OCI-LY3 (cell line): ENCODE data around the gene RTL10.
A peak's percentile ranks its signal among the peaks of the same experiment; 100 is the strongest.

ENCODE experiments used
- H2AFZ ChIP-seq: fragments of 200-600, 300-600 bp; shearing (Covaris generic); 2 replicates; pipeline ENCODE4 v1.6.0; 2014; ENCODE audit warnings: antibody characterized with exemption, low read depth, low read length
- H3K27ac ChIP-seq: fragments of 200-600, 300-600 bp; sonication (generic); 2 replicates; pipeline ENCODE4 v1.5.1; 2014; ENCODE audit warnings: mild to moderate bottlenecking, low read length, moderate library complexity, mixed read lengths
- H3K27me3 ChIP-seq: fragments of 200-600, 300-600 bp; sonication (generic); 2 replicates; pipeline ENCODE4 v1.6.1; 2014; ENCODE audit warnings: low read depth, low read length, mixed read lengths
- H3K36me3 ChIP-seq: fragments of 200-600, 300-600 bp; sonication (generic); replicated peaks from 2 replicates; pipeline ENCODE3; 2014; ENCODE audit warnings: low read depth, low read length, mixed read lengths
- H3K4me1 ChIP-seq: fragments of 300-600, 200-600 bp; sonication (generic); 2 replicates; pipeline ENCODE4 v1.6.1; 2014; ENCODE audit warnings: low read length, mixed read lengths
- H3K4me2 ChIP-seq: fragments of 200-600, 300-600 bp; sonication (generic); 2 replicates; pipeline ENCODE4 v1.6.1; 2014; ENCODE audit warnings: low read length, mixed read lengths
- H3K4me3 ChIP-seq: fragments of 300-600, 200-600 bp; sonication (generic); 2 replicates; pipeline ENCODE4 v1.5.1; 2014; ENCODE audit warnings: antibody characterized with exemption, mild to moderate bottlenecking, low read length, moderate library complexity
- H3K79me2 ChIP-seq: fragments of 300-600, 200-600 bp; shearing (Covaris generic); 2 replicates; pipeline ENCODE4 v1.6.1; 2014; ENCODE audit warnings: mild to moderate bottlenecking, low read length, mixed read lengths
- H3K9ac ChIP-seq: fragments of 300-600, 200-600 bp; shearing (Covaris generic); 2 replicates; pipeline ENCODE4 v1.6.0; 2014; ENCODE audit warnings: mild to moderate bottlenecking, low read length, moderate library complexity
- H3K9me3 ChIP-seq: fragments of 200-600, 300-600 bp; shearing (Covaris generic); 2 replicates; pipeline ENCODE4 v1.6.1; 2014; ENCODE audit warnings: low read length, mixed read lengths; ENCODE audit not compliant: insufficient read depth
- H4K20me1 ChIP-seq: fragments of 200-600, 300-600 bp; sonication (generic); 2 replicates; pipeline ENCODE4 v1.6.1; 2016; ENCODE audit warnings: low read length, mixed read lengths; ENCODE audit not compliant: insufficient read depth
- EZH2phosphoT487 ChIP-seq: fragments of 200-600 bp; shearing (Covaris generic); IDR thresholded peaks from 2 replicates; pipeline ENCODE4 v1.6.1; 2018; ENCODE audit warnings: antibody characterized with exemption, mixed run types, low read depth
- TF ChIP-seq, protein P1 (sequence below): fragments of 200-600, 300-600 bp; sonication (generic); IDR thresholded peaks from 2 replicates; pipeline ENCODE4 v1.5.1; 2014; ENCODE audit warnings: antibody characterized with exemption, low read length, low read depth

The RTL10 gene

DNA sequence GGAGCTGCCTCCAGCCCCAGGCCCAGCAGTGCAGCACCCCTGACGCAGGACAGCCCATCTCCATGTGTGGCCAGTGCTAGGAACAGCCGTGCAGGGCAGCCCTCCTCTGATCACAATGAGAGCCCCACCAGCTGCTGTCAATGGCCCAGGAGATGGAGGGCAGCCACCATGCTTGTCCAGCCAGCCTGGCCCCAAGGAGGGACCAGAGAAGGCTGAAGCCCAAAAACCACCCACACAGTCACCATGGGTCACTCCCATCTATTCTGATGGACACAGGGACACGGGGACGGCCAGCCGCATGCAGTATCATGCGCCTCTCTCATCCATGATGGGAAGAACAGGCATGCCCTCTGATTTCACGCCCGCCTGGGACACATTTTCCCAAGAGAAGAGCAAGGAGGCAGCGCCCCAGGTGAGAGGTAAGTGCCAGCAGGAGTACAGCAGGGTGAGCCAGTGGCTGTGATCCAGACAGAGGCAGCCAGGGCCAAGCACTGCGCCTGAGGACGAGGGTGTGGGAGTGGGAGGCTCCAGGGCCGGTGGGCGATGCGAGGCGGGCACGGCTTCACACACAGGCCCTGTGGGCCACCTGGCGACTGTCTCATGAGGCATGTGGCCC lies 33.6 kb upstream of the RTL10 start:
- Histone ChIP-seq H3K36me3 (no peaks in the 10 kb centered on the region), H3K27me3 (no peaks in the 10 kb centered on the region), H3K4me1 (peaks cover 13% of the 10 kb centered on the region), H3K4me3 (no peak overlapping the region), H3K9ac (no peak overlapping the region), H3K4me2 (no peak overlapping the region), H2AFZ (no peak overlapping the region), H3K79me2 (no peaks in the 10 kb centered on the region), H3K9me3 (peaks cover 6% of the 10 kb centered on the region; the same call in 1 of the 2 replicates), H3K27ac (no peak overlapping the region), H4K20me1 (no peaks in the 10 kb centered on the region)
- TF ChIP-seq EZH2phosphoT487: no peak
- TF ChIP-seq, protein P1, sequence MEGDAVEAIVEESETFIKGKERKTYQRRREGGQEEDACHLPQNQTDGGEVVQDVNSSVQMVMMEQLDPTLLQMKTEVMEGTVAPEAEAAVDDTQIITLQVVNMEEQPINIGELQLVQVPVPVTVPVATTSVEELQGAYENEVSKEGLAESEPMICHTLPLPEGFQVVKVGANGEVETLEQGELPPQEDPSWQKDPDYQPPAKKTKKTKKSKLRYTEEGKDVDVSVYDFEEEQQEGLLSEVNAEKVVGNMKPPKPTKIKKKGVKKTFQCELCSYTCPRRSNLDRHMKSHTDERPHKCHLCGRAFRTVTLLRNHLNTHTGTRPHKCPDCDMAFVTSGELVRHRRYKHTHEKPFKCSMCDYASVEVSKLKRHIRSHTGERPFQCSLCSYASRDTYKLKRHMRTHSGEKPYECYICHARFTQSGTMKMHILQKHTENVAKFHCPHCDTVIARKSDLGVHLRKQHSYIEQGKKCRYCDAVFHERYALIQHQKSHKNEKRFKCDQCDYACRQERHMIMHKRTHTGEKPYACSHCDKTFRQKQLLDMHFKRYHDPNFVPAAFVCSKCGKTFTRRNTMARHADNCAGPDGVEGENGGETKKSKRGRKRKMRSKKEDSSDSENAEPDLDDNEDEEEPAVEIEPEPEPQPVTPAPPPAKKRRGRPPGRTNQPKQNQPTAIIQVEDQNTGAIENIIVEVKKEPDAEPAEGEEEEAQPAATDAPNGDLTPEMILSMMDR: no peak

DNA sequence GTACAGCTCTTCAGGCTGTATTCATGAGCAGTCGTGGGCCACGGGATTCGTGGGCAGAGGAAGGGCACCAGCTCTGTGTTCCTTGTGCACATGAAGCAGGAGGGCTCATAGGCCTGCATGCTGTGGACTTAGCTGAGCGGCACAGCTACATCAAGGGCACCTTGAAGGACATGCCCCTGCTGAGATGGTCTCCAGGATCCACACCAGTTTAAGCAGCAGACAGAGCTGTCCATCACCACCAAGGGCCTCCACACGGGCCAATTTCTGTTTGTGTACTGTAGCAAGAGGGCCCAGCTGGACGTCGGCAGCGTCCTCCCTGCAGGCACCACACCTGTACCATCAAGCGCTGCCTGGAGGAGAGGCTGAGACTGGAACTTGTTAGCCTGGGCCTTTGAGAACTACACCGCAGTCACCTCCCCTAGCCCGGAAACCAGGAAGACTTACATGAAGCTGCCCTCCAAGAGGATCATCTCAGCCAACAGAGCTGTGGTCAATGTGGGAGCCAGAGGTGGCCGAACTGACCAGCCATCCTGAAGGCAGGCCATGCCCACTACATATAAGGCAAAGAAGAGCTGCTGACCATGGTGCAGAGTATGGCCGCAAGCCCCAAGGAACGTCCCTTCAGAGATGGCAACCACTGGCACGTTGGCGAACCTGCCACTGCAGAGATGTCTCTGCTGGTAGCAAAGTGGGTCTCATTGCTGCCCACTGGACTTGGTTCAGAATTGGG lies 32.7 kb upstream of the RTL10 start:
- no peak overlapping the region for H3K4me3 ChIP-seq
- H3K9ac ChIP-seq: no peak overlapping the region; the same call in 1 of the 2 replicates
- no peaks in the 10 kb centered on the region for H4K20me1 ChIP-seq
- H2AFZ ChIP-seq: peak overlapping the region; percentile 38; the same call in 1 of the 2 replicates
- no peaks in the 10 kb centered on the region for H3K27me3 ChIP-seq
- H3K9me3 ChIP-seq: peaks cover 4% of the 10 kb centered on the region; the same call in 1 of the 2 replicates
- peak overlapping the region; percentile 49 for H3K4me2 ChIP-seq
- H3K27ac ChIP-seq: peak overlapping the region; percentile 60
- H3K36me3 ChIP-seq: no peaks in the 10 kb centered on the region
- TF ChIP-seq, protein P1: no peak
- no peak for TF ChIP-seq EZH2phosphoT487
- H3K79me2 ChIP-seq: no peaks in the 10 kb centered on the region
- peaks cover 13% of the 10 kb centered on the region for H3K4me1 ChIP-seq

DNA sequence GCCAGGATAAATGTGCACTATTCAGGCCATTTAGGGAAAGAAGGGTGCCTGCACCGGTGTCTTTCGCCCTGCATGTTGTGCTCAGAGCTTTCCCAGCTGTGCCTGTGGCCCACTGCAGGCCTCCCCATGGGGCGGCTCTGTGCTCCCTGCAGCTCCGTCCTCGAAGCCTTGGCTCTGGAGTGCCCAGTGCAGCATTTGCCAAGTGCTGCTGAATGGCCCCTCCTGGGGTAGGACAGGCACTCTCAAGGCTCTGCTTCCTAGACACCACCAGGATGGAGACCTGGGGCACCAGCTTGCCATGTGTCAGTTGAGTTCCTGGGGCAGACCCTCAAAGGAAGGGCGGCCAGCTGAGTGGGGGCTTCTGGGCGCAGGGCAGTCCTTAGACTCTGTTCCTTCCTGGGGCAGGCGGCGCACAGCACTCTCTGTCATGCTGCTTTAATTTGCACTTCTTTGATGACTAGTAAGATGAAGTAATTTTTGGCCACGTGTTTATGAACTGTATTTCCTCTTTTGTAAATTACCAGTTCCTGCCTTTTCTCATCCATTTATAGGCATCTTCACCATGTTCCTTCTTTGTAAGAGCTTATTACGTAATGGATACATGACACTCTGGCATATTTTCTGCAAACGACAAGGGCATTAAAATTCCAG lies 32.1 kb upstream of the RTL10 start:
- peaks cover 13% of the 10 kb centered on the region for H3K4me1 ChIP-seq
- H3K4me3 ChIP-seq: no peak overlapping the region
- no peaks in the 10 kb centered on the region for H4K20me1 ChIP-seq
- peak overlapping the region; percentile 49 for H3K4me2 ChIP-seq
- no peaks in the 10 kb centered on the region; the same call in 1 of the 2 replicates for H3K9me3 ChIP-seq
- no peaks in the 10 kb centered on the region for H3K36me3 ChIP-seq
- H3K9ac ChIP-seq: peak overlapping the region; percentile 32; the same call in 1 of the 2 replicates
- H2AFZ ChIP-seq: peak overlapping the region; percentile 38; the same call in 1 of the 2 replicates
- no peaks in the 10 kb centered on the region for H3K27me3 ChIP-seq
- TF ChIP-seq EZH2phosphoT487: no peak
- TF ChIP-seq, protein P1: no peak
- H3K79me2 ChIP-seq: no peaks in the 10 kb centered on the region
- peak overlapping the region; percentile 60 for H3K27ac ChIP-seq
